ENCODE data around the gene AFAP1L1.

Gene AFAP1L1

DNA sequence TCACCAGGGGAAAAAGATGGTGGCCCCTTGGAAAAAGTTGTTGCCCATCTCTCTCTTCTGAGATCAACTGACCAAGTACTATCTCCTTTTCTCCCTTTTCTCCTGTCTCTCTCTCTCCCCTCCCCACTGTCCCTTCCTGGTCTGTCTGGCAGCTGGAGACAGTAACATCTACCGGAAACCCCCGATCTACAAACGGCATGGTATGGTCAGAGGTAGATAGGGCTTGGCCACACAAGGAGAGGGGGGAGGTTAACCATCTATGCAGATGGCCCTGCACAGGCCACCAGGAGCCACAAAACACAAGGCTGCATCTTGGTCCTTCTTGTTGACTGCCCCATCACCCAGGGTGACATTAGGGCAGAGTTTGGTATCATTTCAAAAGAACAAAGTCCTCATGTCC is 29.3 kb upstream of the AFAP1L1 start:
- H3K9me3 ChIP-seq (ENCODE audit: control insufficient read depth, low read length): peaks cover 4% of the 10 kb centered on the region
- 98% methylated on average over 3 of the region's 3 CpGs for WGBS
- no peak overlapping the region for H4K8ac ChIP-seq (ENCODE audit: low read length)
- no peak overlapping the region for H3K23ac ChIP-seq (ENCODE audit: low read length in 2 of 2)
- H3K4me3 ChIP-seq (ENCODE audit: insufficient read depth in 1 of 2, low read depth in 1 of 2, low read length in 2 of 2): no peak overlapping the region
- DNase-seq: no peak
- H3K27me3 ChIP-seq (ENCODE audit: control insufficient read depth in 1 of 2, insufficient read depth in 1 of 2, low read length in 2 of 2): no peaks in the 10 kb centered on the region
- H3K79me1 ChIP-seq (replicated peaks; ENCODE audit: low read length, poor library complexity, severe bottlenecking): no peaks in the 10 kb centered on the region
- peaks cover 18 to 96% of the 10 kb centered on the region in 2 experiments for H3K36me3 ChIP-seq (ENCODE audit: control insufficient read depth in 1 of 2, insufficient read depth in 2 of 2, low read depth in 1 of 2, low read length in 2 of 2)
- H3K9ac ChIP-seq (ENCODE audit: low read length): no peak overlapping the region
- no peak overlapping the region for H2BK12ac ChIP-seq (ENCODE audit: low read length in 2 of 2)
- H3K4me1 ChIP-seq (ENCODE audit: control insufficient read depth, insufficient read depth, low read depth, low read length): peaks cover 4% of the 10 kb centered on the region
- no peak overlapping the region for H3K14ac ChIP-seq (ENCODE audit: low read length in 2 of 2)
- no peak overlapping the region for H2AK5ac ChIP-seq (ENCODE audit: low read length, severe bottlenecking)
- H2AFZ ChIP-seq (ENCODE audit: low read depth, low read length): no peak overlapping the region
- no peak overlapping the region for H4K91ac ChIP-seq (ENCODE audit: low read length)
- no peak overlapping the region for H2BK15ac ChIP-seq (ENCODE audit: low read depth, poor library complexity, severe bottlenecking)
- H2BK5ac ChIP-seq (ENCODE audit: low read depth, low read length, poor library complexity, severe bottlenecking): no peak overlapping the region
- H3K4me2 ChIP-seq (ENCODE audit: low read length, poor library complexity, severe bottlenecking): no peak overlapping the region
- H2BK120ac ChIP-seq (ENCODE audit: low read depth, low read length): no peak overlapping the region
- H3K27ac ChIP-seq (ENCODE audit: low read length, poor library complexity, severe bottlenecking): no peak overlapping the region
- no peak overlapping the region for H3K18ac ChIP-seq (ENCODE audit: low read depth in 1 of 2, low read length in 2 of 2)
- no peak overlapping the region for H3K4ac ChIP-seq (ENCODE audit: low read depth in 1 of 2, low read length in 2 of 2)

- no peak overlapping the region for H4K8ac ChIP-seq (ENCODE audit: low read length)
- H2AFZ ChIP-seq (ENCODE audit: low read depth, low read length): no peak overlapping the region
- no peak overlapping the region for H2BK15ac ChIP-seq (ENCODE audit: low read depth, poor library complexity, severe bottlenecking)
- H3K4me1 ChIP-seq (ENCODE audit: control insufficient read depth, insufficient read depth, low read depth, low read length): peaks cover 2% of the 10 kb centered on the region
- no peak overlapping the region for H2BK5ac ChIP-seq (ENCODE audit: low read depth, low read length, poor library complexity, severe bottlenecking)
- H3K4me3 ChIP-seq (ENCODE audit: insufficient read depth in 1 of 2, low read depth in 1 of 2, low read length in 2 of 2): no peak overlapping the region
- H3K9me3 ChIP-seq (ENCODE audit: control insufficient read depth, low read length): peaks cover 4% of the 10 kb centered on the region
- H3K4me2 ChIP-seq (ENCODE audit: low read length, poor library complexity, severe bottlenecking): no peak overlapping the region
- H3K14ac ChIP-seq (ENCODE audit: low read length in 2 of 2): no peak overlapping the region
- no peak overlapping the region for H3K9ac ChIP-seq (ENCODE audit: low read length)
- peaks cover 7 to 97% of the 10 kb centered on the region in 2 experiments for H3K36me3 ChIP-seq (ENCODE audit: control insufficient read depth in 1 of 2, insufficient read depth in 2 of 2, low read depth in 1 of 2, low read length in 2 of 2)
- H3K79me1 ChIP-seq (replicated peaks; ENCODE audit: low read length, poor library complexity, severe bottlenecking): no peaks in the 10 kb centered on the region
- H4K91ac ChIP-seq (ENCODE audit: low read length): no peak overlapping the region
- no peak for DNase-seq
- H2BK12ac ChIP-seq (ENCODE audit: low read length in 2 of 2): no peak overlapping the region
- no peak overlapping the region for H3K23ac ChIP-seq (ENCODE audit: low read length in 2 of 2)
- WGBS: 90% methylated on average over 2 of the region's 4 CpGs
- H3K27me3 ChIP-seq (ENCODE audit: control insufficient read depth in 1 of 2, insufficient read depth in 1 of 2, low read length in 2 of 2): no peaks in the 10 kb centered on the region
- no peak overlapping the region for H3K4ac ChIP-seq (ENCODE audit: low read depth in 1 of 2, low read length in 2 of 2)
- no peak overlapping the region for H3K18ac ChIP-seq (ENCODE audit: low read depth in 1 of 2, low read length in 2 of 2)
- H3K27ac ChIP-seq (ENCODE audit: low read length, poor library complexity, severe bottlenecking): no peak overlapping the region
- no peak overlapping the region for H2AK5ac ChIP-seq (ENCODE audit: low read length, severe bottlenecking)
- no peak overlapping the region for H2BK120ac ChIP-seq (ENCODE audit: low read depth, low read length)
Observed at GRCh38 chr5:149246906-149247305, 24.8 kb upstream of the AFAP1L1 start.

DNA sequence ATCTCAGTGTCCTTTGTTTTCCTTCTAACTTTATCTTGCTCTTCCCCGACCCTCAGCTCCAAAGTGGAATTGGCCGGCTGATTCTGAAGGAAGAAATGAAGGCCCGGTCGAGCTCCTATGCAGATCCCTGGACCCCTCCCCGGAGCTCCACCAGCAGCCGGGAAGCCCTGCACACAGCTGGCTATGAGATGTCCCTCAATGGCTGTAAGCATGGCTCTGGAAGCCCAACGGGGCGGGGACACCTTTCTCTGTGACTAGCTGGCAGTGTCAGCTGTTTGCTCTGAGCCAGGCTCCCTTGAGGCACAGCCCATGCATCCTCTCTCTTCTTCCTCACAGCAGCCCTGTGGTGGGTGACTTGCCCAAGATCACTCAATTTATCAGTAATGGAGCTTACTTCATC is 23.9 kb upstream of the AFAP1L1 start:
- H3K27ac ChIP-seq (ENCODE audit: low read length, poor library complexity, severe bottlenecking): no peak overlapping the region
- no peak overlapping the region for H2BK15ac ChIP-seq (ENCODE audit: low read depth, poor library complexity, severe bottlenecking)
- no peak overlapping the region for H3K4me3 ChIP-seq (ENCODE audit: insufficient read depth in 1 of 2, low read depth in 1 of 2, low read length in 2 of 2)
- peaks cover 2% of the 10 kb centered on the region for H3K4me1 ChIP-seq (ENCODE audit: control insufficient read depth, insufficient read depth, low read depth, low read length)
- no peak overlapping the region for H3K4ac ChIP-seq (ENCODE audit: low read depth in 1 of 2, low read length in 2 of 2)
- no peak overlapping the region for H2BK12ac ChIP-seq (ENCODE audit: low read length in 2 of 2)
- H3K27me3 ChIP-seq (ENCODE audit: control insufficient read depth in 1 of 2, insufficient read depth in 1 of 2, low read length in 2 of 2): no peaks in the 10 kb centered on the region
- no peak overlapping the region for H3K18ac ChIP-seq (ENCODE audit: low read depth in 1 of 2, low read length in 2 of 2)
- H2BK120ac ChIP-seq (ENCODE audit: low read depth, low read length): no peak overlapping the region
- no peak overlapping the region for H3K23ac ChIP-seq (ENCODE audit: low read length in 2 of 2)
- peaks cover 4% of the 10 kb centered on the region for H3K9me3 ChIP-seq (ENCODE audit: control insufficient read depth, low read length)
- no peak overlapping the region for H4K91ac ChIP-seq (ENCODE audit: low read length)
- no peak for DNase-seq
- WGBS: 93% methylated on average over 8 of the region's 8 CpGs
- no peak overlapping the region for H2AFZ ChIP-seq (ENCODE audit: low read depth, low read length)
- H4K8ac ChIP-seq (ENCODE audit: low read length): no peak overlapping the region
- no peak overlapping the region for H2BK5ac ChIP-seq (ENCODE audit: low read depth, low read length, poor library complexity, severe bottlenecking)
- peaks cover 7 to 97% of the 10 kb centered on the region in 2 experiments for H3K36me3 ChIP-seq (ENCODE audit: control insufficient read depth in 1 of 2, insufficient read depth in 2 of 2, low read depth in 1 of 2, low read length in 2 of 2)
- no peak overlapping the region for H3K9ac ChIP-seq (ENCODE audit: low read length)
- H3K79me1 ChIP-seq (replicated peaks; ENCODE audit: low read length, poor library complexity, severe bottlenecking): no peaks in the 10 kb centered on the region
- no peak overlapping the region for H3K14ac ChIP-seq (ENCODE audit: low read length in 2 of 2)
- no peak overlapping the region for H3K4me2 ChIP-seq (ENCODE audit: low read length, poor library complexity, severe bottlenecking)
- no peak overlapping the region for H2AK5ac ChIP-seq (ENCODE audit: low read length, severe bottlenecking)

GRCh38 chr5:149251546-149251945 is 20.1 kb upstream of the AFAP1L1 start:
- Histone ChIP-seq H3K9ac (ENCODE audit: low read length) (no peak overlapping the region), H2AFZ (ENCODE audit: low read depth, low read length) (no peak overlapping the region), H4K91ac (ENCODE audit: low read length) (no peak overlapping the region), H2BK120ac (ENCODE audit: low read depth, low read length) (no peak overlapping the region), H3K18ac (ENCODE audit: low read depth in 1 of 2, low read length in 2 of 2) (no peak overlapping the region), H3K4me3 (ENCODE audit: insufficient read depth in 1 of 2, low read depth in 1 of 2, low read length in 2 of 2) (no peak overlapping the region), H2BK12ac (ENCODE audit: low read length in 2 of 2) (no peak overlapping the region), H3K23ac (ENCODE audit: low read length in 2 of 2) (no peak overlapping the region), H3K36me3 (ENCODE audit: control insufficient read depth in 1 of 2, insufficient read depth in 2 of 2, low read depth in 1 of 2, low read length in 2 of 2) (peaks cover 5 to 94% of the 10 kb centered on the region in 2 experiments), H3K4me2 (ENCODE audit: low read length, poor library complexity, severe bottlenecking) (no peak overlapping the region), H2AK5ac (ENCODE audit: low read length, severe bottlenecking) (no peak overlapping the region), H3K79me1 (replicated peaks; ENCODE audit: low read length, poor library complexity, severe bottlenecking) (no peaks in the 10 kb centered on the region), H2BK15ac (ENCODE audit: low read depth, poor library complexity, severe bottlenecking) (no peak overlapping the region), H4K8ac (ENCODE audit: low read length) (no peak overlapping the region), H3K4me1 (ENCODE audit: control insufficient read depth, insufficient read depth, low read depth, low read length) (peaks cover 2% of the 10 kb centered on the region), H3K4ac (ENCODE audit: low read depth in 1 of 2, low read length in 2 of 2) (no peak overlapping the region), H3K14ac (ENCODE audit: low read length in 2 of 2) (no peak overlapping the region), H2BK5ac (ENCODE audit: low read depth, low read length, poor library complexity, severe bottlenecking) (no peak overlapping the region), H3K9me3 (ENCODE audit: control insufficient read depth, low read length) (peaks cover 4% of the 10 kb centered on the region), H3K27ac (ENCODE audit: low read length, poor library complexity, severe bottlenecking) (no peak overlapping the region), H3K27me3 (ENCODE audit: control insufficient read depth in 1 of 2, insufficient read depth in 1 of 2, low read length in 2 of 2) (no peaks in the 10 kb centered on the region)
- no peak for DNase-seq
- 86% methylated on average over 4 of the region's 4 CpGs for WGBS
